NOMO-1 treated with DMSO at 0.1 percent for 48 hours (cell line): ENCODE data around the gene TPBGL.

Experiments
- DNase-seq: peaks from one replicate; lab custom pipeline; 2025; ENCODE audit not compliant: unreplicated experiment; lab: John Stamatoyannopoulos, UW

TPBGL gene

DNA sequence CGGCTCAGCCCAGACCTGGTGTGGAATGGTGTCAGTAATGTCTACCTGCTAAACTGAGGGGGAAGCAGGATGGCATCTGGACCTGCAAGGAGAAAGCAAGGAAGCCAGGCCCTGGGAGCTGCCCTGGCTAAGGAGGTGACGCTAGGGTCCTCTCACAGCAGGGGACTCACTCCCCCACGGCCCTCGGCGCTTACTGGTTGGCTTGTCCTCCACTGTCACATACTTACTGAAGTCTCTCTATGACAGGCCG lies 48.9 kb downstream of the TPBGL start:
- no peak for DNase-seq

- no peak for DNase-seq
Measured at GRCh38 chr11:75289919-75290318, 49.3 kb downstream of the TPBGL start.

DNA sequence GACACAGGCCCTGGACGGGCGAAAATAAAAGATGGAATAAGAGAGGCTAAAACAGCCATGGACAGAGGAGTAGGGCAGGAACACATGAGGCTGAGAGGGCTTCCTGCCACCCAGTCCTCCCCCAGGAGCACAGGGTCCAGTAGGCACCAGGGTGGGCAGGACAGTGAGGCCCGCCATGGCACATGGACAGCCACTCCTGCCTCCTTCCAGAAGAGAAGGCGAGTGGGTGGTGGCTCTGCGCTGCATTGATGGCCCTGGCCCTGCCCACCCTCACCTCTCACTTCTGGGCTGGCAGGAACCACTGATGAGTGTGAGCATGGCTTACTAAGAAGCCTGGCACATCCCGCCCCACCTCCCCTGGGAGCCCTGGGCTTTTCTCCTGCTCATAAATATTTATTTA lies 51.2 kb downstream of the TPBGL start:
- DNase-seq: no peak

- DNase-seq: no peak
Measured at GRCh38 chr11:75292943-75293342, 52.4 kb downstream of the TPBGL start.
